Trophoblast cell (in vitro differentiated cells and primary cell): Measurements from ENCODE around the gene EPGN.
"Not testable (repeated sequence)": the region's sequence is repeated elsewhere in the genome, so short reads cannot be mapped to it uniquely, and the experiment has no call there.

Source experiments
- DNase-seq, 2 donors: peaks; one replicate each; pipeline ENCODE4 v3.0.0-alpha.2; 2016
- H2AFZ ChIP-seq: 2 replicates; pipeline ENCODE4 v1.6.1; 2013; ENCODE audit warnings: low read length, moderate library complexity, mild to moderate bottlenecking; ENCODE audit not compliant: insufficient read depth, poor library complexity
- H2AK5ac ChIP-seq: 2 replicates; pipeline ENCODE4 v1.6.1; 2013; ENCODE audit warnings: mild to moderate bottlenecking, low read length
- H2BK120ac ChIP-seq: 2 replicates; pipeline ENCODE4 v1.6.1; 2013; ENCODE audit warnings: low read length, mild to moderate bottlenecking, moderate library complexity; ENCODE audit not compliant: insufficient read depth, poor library complexity
- H2BK12ac ChIP-seq: 2 replicates; pipeline ENCODE4 v1.6.1; 2013; ENCODE audit warnings: mild to moderate bottlenecking, low read length, moderate library complexity
- H2BK5ac ChIP-seq: 2 replicates; pipeline ENCODE4 v1.6.1; 2013; ENCODE audit warnings: low read length, low read depth, moderate library complexity, mild to moderate bottlenecking; ENCODE audit not compliant: poor library complexity
- H3K14ac ChIP-seq: 2 replicates; pipeline ENCODE4 v1.6.1; 2013; ENCODE audit warnings: mild to moderate bottlenecking, low read length
- H3K18ac ChIP-seq: 2 replicates; pipeline ENCODE4 v1.6.1; 2013; ENCODE audit warnings: mild to moderate bottlenecking, low read length
- H3K23ac ChIP-seq: 2 replicates; pipeline ENCODE4 v1.6.1; 2013; ENCODE audit warnings: low read length
- H3K27ac ChIP-seq: 2 replicates; pipeline ENCODE4 v1.5.1; 2013; ENCODE audit warnings: low read depth, mild to moderate bottlenecking, inconsistent platforms, low read length, moderate library complexity
- H3K27me3 ChIP-seq: 2 replicates; pipeline ENCODE4 v1.6.1; 2013; ENCODE audit warnings: inconsistent platforms, mild to moderate bottlenecking, low read length, moderate library complexity; ENCODE audit not compliant: insufficient read depth
- H3K36me3 ChIP-seq, 2 experiments: 1 replicate in 1 of 2; 2 replicates in 1 of 2; pipeline ENCODE4 v1.6.1; 2013; ENCODE audit warnings: low read length in 2 of 2, mild to moderate bottlenecking in 2 of 2, moderate library complexity in 1 of 2; ENCODE audit not compliant: insufficient read depth in 2 of 2, control insufficient read depth in 1 of 2
- H3K4ac ChIP-seq: 2 replicates; pipeline ENCODE4 v1.6.1; 2013; ENCODE audit warnings: low read depth, mild to moderate bottlenecking, low read length, moderate library complexity
- H3K4me1 ChIP-seq, 2 experiments: 1 replicate in 1 of 2; 2 replicates in 1 of 2; pipeline ENCODE4 v1.6.1; 2013; ENCODE audit warnings: low read length in 2 of 2, mild to moderate bottlenecking in 2 of 2, moderate library complexity in 1 of 2; ENCODE audit not compliant: insufficient read depth in 2 of 2, control insufficient read depth in 1 of 2
- H3K4me2 ChIP-seq: 2 replicates; pipeline ENCODE4 v1.6.1; 2013; ENCODE audit warnings: inconsistent platforms, mild to moderate bottlenecking, low read length, moderate library complexity
- H3K4me3 ChIP-seq: 2 replicates; pipeline ENCODE4 v1.5.1; 2013; ENCODE audit warnings: mild to moderate bottlenecking, low read depth, low read length, inconsistent platforms
- H3K79me1 ChIP-seq: one replicate; pipeline ENCODE4 v1.6.1; 2013; ENCODE audit warnings: low read length
- H3K79me2 ChIP-seq: 2 replicates; pipeline ENCODE4 v1.6.1; 2013; ENCODE audit warnings: low read length, mild to moderate bottlenecking; ENCODE audit not compliant: control insufficient read depth, insufficient read depth, poor library complexity
- H3K9ac ChIP-seq: 2 replicates; pipeline ENCODE4 v1.6.1; 2013; ENCODE audit warnings: mild to moderate bottlenecking, low read length
- H3K9me3 ChIP-seq: 2 replicates; pipeline ENCODE4 v1.6.1; 2013; ENCODE audit warnings: low read depth, mild to moderate bottlenecking, control low read depth, inconsistent platforms, low read length; ENCODE audit not compliant: insufficient read depth
- H4K12ac ChIP-seq: 2 replicates; pipeline ENCODE4 v1.6.1; 2013; ENCODE audit warnings: low read depth, mild to moderate bottlenecking, low read length, moderate library complexity
- H4K8ac ChIP-seq: 2 replicates; pipeline ENCODE4 v1.6.1; 2013; ENCODE audit warnings: low read depth, mild to moderate bottlenecking, low read length, moderate library complexity
- H4K91ac ChIP-seq: one replicate; pipeline ENCODE4 v1.6.1; 2013; ENCODE audit warnings: low read depth, mild to moderate bottlenecking, low read length, moderate library complexity
- WGBS: extraction: QIAGEN DNeasy Blood & Tissue Kit; methylation state at CpG from one replicate; pipeline ENCODE4 v1.1.7; 2013; ENCODE audit warnings: missing lambda C conversion rate; ENCODE audit not compliant: insufficient read length, insufficient coverage; ENCODE audit errors: extremely low coverage; 5-methylcytosine and 5-hydroxymethylcytosine counted together

EPGN gene

GRCh38 chr4:74338792-74339333 lies 30.6 kb downstream of the EPGN start:
- H2BK5ac ChIP-seq = no peak overlapping the region
- WGBS = no CpG with 5 or more reads among the region's 4 CpGs

GRCh38 chr4:74339501-74339900 lies 31.2 kb downstream of the EPGN start:
- Histone ChIP-seq H3K9me3 (no peaks in the 10 kb centered on the region), H4K8ac (no peak overlapping the region), H3K4me1 (peaks cover 0 to under 1% of the 10 kb centered on the region in 2 experiments), H3K4me2 (no peak overlapping the region), H3K27ac (no peak overlapping the region), H3K27me3 (no peaks in the 10 kb centered on the region), H2BK12ac (no peak overlapping the region), H2BK5ac (no peak overlapping the region), H2BK120ac (no peak overlapping the region), H4K91ac (no peak overlapping the region), H3K79me1 (no peaks in the 10 kb centered on the region), H4K12ac (no peak overlapping the region), H3K79me2 (no peaks in the 10 kb centered on the region), H3K9ac (no peak overlapping the region), H3K4me3 (no peak overlapping the region), H2AK5ac (no peak overlapping the region), H3K23ac (no peak overlapping the region), H3K4ac (no peak overlapping the region), H3K14ac (no peak overlapping the region), H3K18ac (no peak overlapping the region), H2AFZ (no peak overlapping the region), H3K36me3 (no peaks in the 10 kb centered on the region)
- DNase-seq = no peak

More at GRCh38 chr4:74338792-74339333, 30.6 kb downstream of the EPGN start:
- Histone ChIP-seq H3K4me2 (no peak overlapping the region), H3K36me3 (no peaks in the 10 kb centered on the region), H2AFZ (no peak overlapping the region), H3K79me2 (no peaks in the 10 kb centered on the region), H2BK120ac (no peak overlapping the region), H4K91ac (no peak overlapping the region), H4K12ac (no peak overlapping the region), H3K4me3 (no peak overlapping the region), H3K14ac (no peak overlapping the region), H3K18ac (no peak overlapping the region), H3K79me1 (no peaks in the 10 kb centered on the region), H4K8ac (no peak overlapping the region), H3K27me3 (no peaks in the 10 kb centered on the region), H3K23ac (no peak overlapping the region), H3K27ac (no peak overlapping the region), H3K4ac (no peak overlapping the region), H2BK12ac (no peak overlapping the region), H3K9me3 (peaks cover 3% of the 10 kb centered on the region), H3K9ac (no peak overlapping the region), H3K4me1 (peaks cover 0 to 3% of the 10 kb centered on the region in 2 experiments), H2AK5ac (no peak overlapping the region)
- DNase-seq = peak in 1 of 2 donors; percentile 40

GRCh38 chr4:74340421-74340820 lies 32.2 kb downstream of the EPGN start:
- H2BK5ac ChIP-seq, H3K27me3 ChIP-seq, H4K8ac ChIP-seq, H2AK5ac ChIP-seq, H3K27ac ChIP-seq, H4K12ac ChIP-seq, H2BK12ac ChIP-seq, H3K23ac ChIP-seq, DNase-seq, H3K4me2 ChIP-seq, H3K14ac ChIP-seq, H3K79me2 ChIP-seq, H3K9me3 ChIP-seq, H3K18ac ChIP-seq, H3K9ac ChIP-seq, H3K4ac ChIP-seq, H3K79me1 ChIP-seq, H4K91ac ChIP-seq, H3K36me3 ChIP-seq, H3K4me3 ChIP-seq, H3K4me1 ChIP-seq, H2AFZ ChIP-seq, H2BK120ac ChIP-seq: not testable (repeated sequence)

- DNase-seq = no peak
- Histone ChIP-seq H3K36me3 (no peaks in the 10 kb centered on the region), H3K23ac (no peak overlapping the region), H3K27me3 (no peaks in the 10 kb centered on the region), H3K27ac (no peak overlapping the region), H4K91ac (no peak overlapping the region), H3K4ac (no peak overlapping the region), H3K4me1 (no peaks in the 10 kb centered on the region), H2AK5ac (no peak overlapping the region), H3K4me2 (no peak overlapping the region), H2AFZ (no peak overlapping the region), H2BK120ac (no peak overlapping the region), H3K14ac (no peak overlapping the region), H4K12ac (no peak overlapping the region), H3K4me3 (no peak overlapping the region), H2BK5ac (no peak overlapping the region), H4K8ac (no peak overlapping the region), H2BK12ac (no peak overlapping the region), H3K9ac (no peak overlapping the region), H3K79me2 (no peaks in the 10 kb centered on the region), H3K79me1 (no peaks in the 10 kb centered on the region), H3K9me3 (peaks cover 2% of the 10 kb centered on the region), H3K18ac (no peak overlapping the region)
- no CpG with 5 or more reads among the region's 1 CpG for WGBS
Observed at GRCh38 chr4:74344031-74344430, 35.8 kb downstream of the EPGN start.
